HG02588 (cell line): ENCODE data around the gene DNAH17.

ENCODE experiments used
- ATAC-seq: cut with Tn5 transposase; IDR thresholded peaks from one replicate; pipeline ENCODE4 v1.9.1; 2021; ENCODE audit warnings: mild to moderate bottlenecking, moderate library complexity; ENCODE audit not compliant: unreplicated experiment

DNAH17 gene

DNA sequence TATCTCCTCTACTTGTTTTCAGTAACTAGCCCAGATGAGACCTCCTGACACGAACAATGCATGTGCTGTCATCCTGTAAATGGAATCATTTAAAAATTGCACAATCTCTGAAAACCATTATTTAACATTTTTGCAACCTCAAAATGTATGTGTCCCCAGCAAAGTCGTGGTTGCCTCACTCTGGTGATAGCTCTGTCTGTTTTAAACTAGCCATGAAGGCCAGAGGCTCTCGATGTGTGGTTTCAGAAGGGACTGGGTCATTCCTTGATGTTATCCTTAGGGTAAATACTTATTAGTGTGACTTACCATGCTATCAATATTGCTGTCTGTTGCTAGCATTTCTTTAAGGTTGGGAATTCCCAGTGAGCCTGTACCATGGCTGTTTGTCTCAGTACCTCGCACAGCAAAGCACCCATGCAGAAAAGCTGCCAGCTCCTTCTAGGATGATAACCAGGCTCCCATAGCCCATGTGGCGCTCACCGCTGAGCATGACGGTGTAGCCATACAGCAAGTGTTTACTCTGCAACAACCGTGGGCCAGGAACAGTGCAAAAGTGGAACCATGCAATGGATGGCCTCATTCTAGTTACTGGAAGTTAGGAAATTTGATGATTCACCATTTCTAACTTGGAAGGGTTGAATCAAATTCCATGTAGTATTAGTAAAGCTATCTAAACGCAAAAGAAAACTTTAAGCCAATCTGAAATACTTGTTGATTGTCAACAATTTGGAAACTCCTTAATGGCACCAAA lies 201.6 kb downstream of the DNAH17 start:
- ATAC-seq = no peak

- ATAC-seq = no peak
These were observed 202.4 kb downstream of the DNAH17 start for GRCh38 chr17:78374631-78375274.

GRCh38 chr17:78374189-78374588 lies 203.0 kb downstream of the DNAH17 start:
- ATAC-seq = no peak
